GM12873 (cell line): ENCODE data around the gene PDCL3.

Source experiments
- CTCF ChIP-seq: IDR thresholded peaks from 2 replicates; pipeline ENCODE4 v1.5.1; 2012; ENCODE audit warnings: low read depth, mild to moderate bottlenecking, moderate library complexity, low read length, control low read depth; ENCODE audit not compliant: insufficient read depth; ENCODE audit errors: missing control alignments

Gene PDCL3

GRCh38 chr2:100619951-100620350 lies 57.2 kb downstream of the PDCL3 start:
- no peak for TF ChIP-seq CTCF

- TF ChIP-seq CTCF, result no peak
These were observed 57.7 kb downstream of the PDCL3 start for GRCh38 chr2:100620481-100620880.

- no peak for TF ChIP-seq CTCF
These were observed 58.7 kb downstream of the PDCL3 start for GRCh38 chr2:100621371-100621951.

- TF ChIP-seq CTCF, result no peak
These were observed 60.4 kb downstream of the PDCL3 start for GRCh38 chr2:100623033-100623715.

GRCh38 chr2:100623930-100624329 lies 61.1 kb downstream of the PDCL3 start:
- TF ChIP-seq CTCF, result no peak

GRCh38 chr2:100624536-100624935 lies 61.7 kb downstream of the PDCL3 start:
- no peak for TF ChIP-seq CTCF

GRCh38 chr2:100625717-100626116 lies 62.9 kb downstream of the PDCL3 start:
- no peak for TF ChIP-seq CTCF
